T-cell (primary cell): Measurements from ENCODE around the gene SLC16A3. TPM values are rescaled to one million over a fixed set of nuclear protein-coding genes. Genes with fewer than 3 reads are reported as not detected.
A peak's percentile ranks its signal among the peaks of the same experiment; 100 is the strongest.
"Not testable (repeated sequence)": the region's sequence is repeated elsewhere in the genome, so short reads cannot be mapped to it uniquely, and the experiment has no call there.

ENCODE experiments used
- ATAC-seq, 4 experiments: fragments of 200-7000 bp in 3 of 4; fragments of 150-1000 bp in 1 of 4; cut with Tn5 transposase; replicated peaks in 1 of 4; 1 replicate in 3 of 4; 2 replicates in 1 of 4; pipeline ENCODE4 v1.10.0; 2021; ENCODE audit warnings: moderate library complexity in 3 of 4, mild to moderate bottlenecking in 2 of 4, moderate number of reproducible peaks in 1 of 4
- CTCF ChIA-PET, 2 donors: fragments of 300-600 bp; sonication (Branson Sonifier 250); formaldehyde crosslinking; loops; one replicate each; lab custom pipeline; 2022; ENCODE audit warnings: antibody characterized with exemption in 2 of 2; lab: Charles Lee
- POLR2A ChIA-PET, 2 donors: fragments of 300-600 bp; sonication (Branson Sonifier 250); formaldehyde crosslinking; loops; one replicate each; lab custom pipeline; 2022; ENCODE audit warnings: antibody characterized with exemption in 2 of 2; lab: Charles Lee
- DNase-seq, 35 experiments: peaks; one replicate each; pipeline versions ENCODE4 v3.0.0 to v3.0.0-alpha.2; 2013 to 2023
- H3K27ac ChIP-seq: one replicate; pipeline ENCODE4 v1.5.1; 2013; ENCODE audit warnings: low read length
- H3K27me3 ChIP-seq, 2 experiments: replicated peaks in 1 of 2; 1 replicate in 1 of 2; 2 replicates in 1 of 2; pipeline versions ENCODE4 v1.6.1 to v1.7.0; 2013; ENCODE audit warnings: low read length in 1 of 2, mixed read lengths in 1 of 2; ENCODE audit not compliant: control insufficient read depth in 2 of 2, insufficient read depth in 2 of 2; ENCODE audit errors: extremely low read depth in 1 of 2
- H3K36me3 ChIP-seq, 2 donors: 1 replicate in 1 of 2; 2 replicates in 1 of 2; pipeline versions ENCODE4 v1.6.1 to v1.7.0; 2013; ENCODE audit warnings: low read length in 1 of 2; ENCODE audit not compliant: control insufficient read depth in 2 of 2, insufficient read depth in 1 of 2; ENCODE audit errors: extremely low read depth in 1 of 2
- H3K4me1 ChIP-seq, 2 experiments: 1 replicate in 1 of 2; 2 replicates in 1 of 2; pipeline versions ENCODE4 v1.6.1 to v1.7.0; 2013; ENCODE audit warnings: low read length in 2 of 2, mixed read lengths in 1 of 2; ENCODE audit not compliant: insufficient read depth in 2 of 2, control insufficient read depth in 1 of 2; ENCODE audit errors: extremely low read depth in 1 of 2
- H3K4me3 ChIP-seq, 2 donors: 1 replicate in 1 of 2; 2 replicates in 1 of 2; pipeline versions ENCODE4 v1.5.1 to v1.7.0; 2013; ENCODE audit warnings: mild to moderate bottlenecking in 2 of 2, low read length in 1 of 2, moderate library complexity in 1 of 2; ENCODE audit not compliant: control insufficient read depth in 1 of 2; ENCODE audit errors: extremely low read depth in 1 of 2
- H3K9me3 ChIP-seq: 2 replicates; pipeline ENCODE4 v1.7.0; 2013
- H3K27ac Mint-ChIP-seq, 2 donors: one replicate each; pipeline ENCODE4 v1.8.0; 2020 to 2021; ENCODE audit warnings: mild to moderate bottlenecking in 2 of 2, mixed read lengths in 2 of 2
- H3K27me3 Mint-ChIP-seq, 2 donors: one replicate each; pipeline ENCODE4 v1.8.0; 2021 to 2022; ENCODE audit warnings: mixed read lengths in 2 of 2
- H3K36me3 Mint-ChIP-seq: one replicate; pipeline ENCODE4 v1.8.0; 2021; ENCODE audit warnings: mixed read lengths
- H3K4me1 Mint-ChIP-seq, 3 donors: one replicate each; pipeline ENCODE4 v1.8.0; 2020 to 2022; ENCODE audit warnings: mixed read lengths in 3 of 3, mild to moderate bottlenecking in 1 of 3
- H3K4me3 Mint-ChIP-seq, 3 donors: one replicate each; pipeline ENCODE4 v1.8.0; 2020 to 2022; ENCODE audit warnings: mild to moderate bottlenecking in 3 of 3, mixed read lengths in 3 of 3, moderate library complexity in 3 of 3
- H3K9me3 Mint-ChIP-seq, 3 donors: one replicate each; pipeline ENCODE4 v1.8.0; 2020 to 2022; ENCODE audit warnings: mixed read lengths in 3 of 3
- WGBS: methylation state at CpG from one replicate; pipeline ENCODE4 v1.1.5; 2013; ENCODE audit warnings: missing lambda C conversion rate; ENCODE audit not compliant: insufficient coverage; 5-methylcytosine and 5-hydroxymethylcytosine counted together
- total RNA-seq, 35 experiments: library from RNA in 6 of 35; stranded (reverse) in 6 of 35; fragments of 120-200 nt in 1 of 35; gene quantifications; one replicate each; pipeline versions ENCODE4 v1.2.1 to v1.2.4 and lab custom pipeline; 2013 to 2026

SLC16A3 gene
- total RNA-seq, 5 donors from 2014 or later (not counting 1 experiment from before 2014, with no cell fraction given) = 31.9 to 47.3 (median 40.9) TPM

DNA sequence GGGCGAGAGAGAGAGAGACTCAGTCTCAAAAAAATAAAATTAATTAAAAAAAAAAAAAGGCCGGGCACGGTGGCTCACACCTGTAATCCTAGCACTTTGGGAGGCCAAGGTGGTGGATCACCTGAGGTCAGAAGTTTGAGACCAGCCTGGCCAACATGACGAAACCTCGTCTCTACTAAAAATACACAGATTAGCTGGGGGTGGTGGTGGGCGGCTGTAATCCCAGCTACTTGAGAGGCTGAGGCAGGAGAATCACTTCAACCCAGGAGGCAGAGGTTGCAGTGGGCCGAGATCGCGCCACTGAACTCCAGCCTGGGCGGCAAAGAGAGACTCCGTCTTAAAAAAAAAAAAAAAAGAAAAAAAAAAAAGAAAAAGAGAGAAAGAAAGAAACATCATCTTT, 18.2 kb upstream of the SLC16A3 start:
- H3K4me3 ChIP-seq, H3K27ac Mint-ChIP-seq, H3K27ac ChIP-seq, ATAC-seq, H3K36me3 ChIP-seq, H3K36me3 Mint-ChIP-seq, DNase-seq, H3K27me3 Mint-ChIP-seq, H3K9me3 Mint-ChIP-seq, H3K27me3 ChIP-seq, POLR2A ChIA-PET, H3K9me3 ChIP-seq, H3K4me3 Mint-ChIP-seq: not testable (repeated sequence)
- no CpG with 5 or more reads among the region's 11 CpGs for WGBS
- H3K4me1 Mint-ChIP-seq = peaks cover 23 to 51% (median 37%) of the 10 kb centered on the region in 3 donors
- CTCF ChIA-PET = interaction anchor here (0.6 to 0.7 kb wide), 2 partner anchors 10 to 28 kb away, joined by 3 read pairs; no protein-coding TSS in a partner anchor
- H3K4me1 ChIP-seq = peaks cover 11 to 52% of the 10 kb centered on the region in 2 experiments

DNA sequence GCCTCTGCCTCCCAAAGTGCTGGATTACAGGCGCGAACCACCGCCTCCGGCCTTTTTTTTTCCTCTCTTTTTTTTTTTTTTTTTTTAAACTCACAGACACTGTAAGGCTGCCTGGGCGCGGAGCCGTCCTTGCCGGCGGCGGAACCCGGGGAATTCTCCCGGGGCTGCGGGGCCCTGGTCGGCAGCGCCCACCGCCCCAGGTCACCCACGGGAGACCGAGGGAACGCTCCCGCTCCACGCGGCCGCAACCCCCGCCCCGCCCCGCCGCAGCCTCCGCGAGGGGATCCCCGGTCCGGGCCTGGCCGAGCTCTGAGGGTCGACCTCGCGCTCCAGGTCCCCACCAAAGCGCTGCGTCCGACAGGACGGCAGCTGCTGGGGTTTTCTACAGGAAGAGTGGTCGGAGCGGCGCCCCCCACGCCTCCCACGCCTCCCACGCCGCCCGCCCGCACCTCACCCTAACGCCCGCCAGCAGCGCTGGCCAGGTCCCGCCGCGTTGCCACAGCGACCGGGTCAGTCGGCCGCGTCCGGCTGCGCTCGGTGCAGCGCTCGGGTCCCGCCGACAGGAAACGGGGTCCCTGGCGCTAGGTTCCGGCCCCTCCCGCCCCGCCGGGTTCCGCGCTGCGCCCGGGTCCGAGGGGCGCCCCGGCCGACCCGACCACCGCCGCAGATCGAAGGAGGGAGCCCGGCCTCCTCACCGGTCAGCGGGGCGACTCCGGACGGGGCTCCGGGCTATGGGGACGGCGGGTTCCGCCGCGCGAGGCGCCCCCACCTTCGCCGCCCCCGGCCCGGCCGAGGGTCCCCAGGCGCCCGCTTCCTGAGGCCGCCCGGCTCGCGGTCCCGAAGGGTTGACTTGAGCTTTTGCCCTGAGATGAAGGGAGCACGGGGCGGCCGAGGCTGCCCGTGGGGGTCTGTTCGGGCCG, 16.3 kb upstream of the SLC16A3 start, which contains the start of gene CCDC57:
Gene CCDC57, minus strand, starts transcription at position 512 of the 920 bp plus-strand sequence. CDS start 10,898 bp downstream, outside the sequence.
- Mint-ChIP-seq H3K9me3 (no peaks in the 10 kb centered on the region), H3K4me1 (peaks cover 17 to 54% (median 34%) of the 10 kb centered on the region in 3 donors)

DNA sequence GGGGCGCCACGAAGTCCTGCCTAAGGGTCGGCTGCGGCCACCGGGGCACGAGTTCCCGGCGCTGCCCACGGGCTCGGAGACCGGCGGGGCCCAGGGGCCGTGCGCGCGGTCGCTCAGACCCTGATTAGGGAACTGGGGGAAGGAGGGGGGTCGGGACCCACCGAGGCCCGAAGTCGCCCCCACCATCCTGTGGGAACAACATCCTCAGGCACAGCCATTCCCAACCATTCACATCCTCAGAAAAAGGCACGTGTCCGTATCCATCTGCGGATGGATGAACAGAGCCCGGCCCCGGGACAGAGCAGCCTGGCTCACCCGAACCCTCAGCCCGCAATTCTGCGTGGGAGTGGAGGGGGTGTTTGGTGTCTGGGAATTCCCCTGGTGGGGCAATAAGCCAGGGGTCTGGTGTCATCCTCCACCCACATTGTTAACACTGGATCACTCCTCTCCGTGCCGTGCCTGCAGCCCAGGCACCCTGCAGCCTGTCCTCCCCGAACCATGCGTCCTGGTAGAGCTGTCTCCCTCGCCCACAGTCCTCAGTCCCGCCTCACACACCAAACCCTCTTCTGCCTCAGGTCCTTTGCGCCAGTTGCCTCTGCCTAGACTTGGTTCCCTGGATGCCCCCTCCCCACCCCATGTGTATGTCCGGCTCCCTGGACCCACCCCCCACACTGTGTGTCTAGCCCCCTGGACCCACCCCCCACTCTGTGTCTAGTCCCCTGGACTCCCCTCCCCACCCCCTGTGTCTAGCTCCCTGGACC, 15.4 kb upstream of the SLC16A3 start:
- CTCF ChIA-PET = no interaction called here
- Histone ChIP-seq H3K36me3 (no peaks in the 10 kb centered on the region), H3K4me3 (peak overlapping the region; percentile 51 to 53), H3K27ac (no peak overlapping the region), H3K27me3 (no peaks in the 10 kb centered on the region), H3K9me3 (no peaks in the 10 kb centered on the region), H3K4me1 (peaks cover 12 to 61% of the 10 kb centered on the region in 2 experiments)
- POLR2A ChIA-PET = no interaction called here
- Mint-ChIP-seq H3K4me3 (peak overlapping the region; percentile 71 to 83 (median 72)), H3K36me3 (no peaks in the 10 kb centered on the region), H3K4me1 (peaks cover 14 to 52% (median 32%) of the 10 kb centered on the region in 3 donors), H3K9me3 (no peaks in the 10 kb centered on the region), H3K27me3 (no peaks in the 10 kb centered on the region), H3K27ac (peak overlapping the region; percentile 81 to 84)
- WGBS = 29% methylated on average over 10 of the region's 37 CpGs
- ATAC-seq (peak; percentile 1 to 56 (median 12)), DNase-seq (peak in 26 of 35 experiments; percentile 47 to 77 (median 59))

More for the DNA sequence above, 16.3 kb upstream of the SLC16A3 start, which contains the start of gene CCDC57:
- peak; percentile 43 to 84 (median 79) for ATAC-seq
- Mint-ChIP-seq H3K4me3 (peak within 1 kb of the TSS; percentile 71 to 83 (median 72)), H3K36me3 (no peaks in the 10 kb centered on the region), H3K27me3 (no peaks in the 10 kb centered on the region), H3K27ac (peak within 1 kb of the TSS; percentile 81 to 84)
- Histone ChIP-seq H3K36me3 (no peaks in the 10 kb centered on the region), H3K4me3 (peak within 1 kb of the TSS; percentile 53 to 62), H3K27ac (no peak within 1 kb of the TSS), H3K9me3 (no peaks in the 10 kb centered on the region), H3K4me1 (peaks cover 12 to 57% of the 10 kb centered on the region in 2 experiments), H3K27me3 (no peaks in the 10 kb centered on the region)
- POLR2A ChIA-PET = no interaction called here
- DNase-seq = peak in 16 of 35 experiments; percentile 29 to 72 (median 52)
- WGBS = under 1% methylated on average over 112 of the region's 116 CpGs
- CTCF ChIA-PET = no interaction called here

DNA sequence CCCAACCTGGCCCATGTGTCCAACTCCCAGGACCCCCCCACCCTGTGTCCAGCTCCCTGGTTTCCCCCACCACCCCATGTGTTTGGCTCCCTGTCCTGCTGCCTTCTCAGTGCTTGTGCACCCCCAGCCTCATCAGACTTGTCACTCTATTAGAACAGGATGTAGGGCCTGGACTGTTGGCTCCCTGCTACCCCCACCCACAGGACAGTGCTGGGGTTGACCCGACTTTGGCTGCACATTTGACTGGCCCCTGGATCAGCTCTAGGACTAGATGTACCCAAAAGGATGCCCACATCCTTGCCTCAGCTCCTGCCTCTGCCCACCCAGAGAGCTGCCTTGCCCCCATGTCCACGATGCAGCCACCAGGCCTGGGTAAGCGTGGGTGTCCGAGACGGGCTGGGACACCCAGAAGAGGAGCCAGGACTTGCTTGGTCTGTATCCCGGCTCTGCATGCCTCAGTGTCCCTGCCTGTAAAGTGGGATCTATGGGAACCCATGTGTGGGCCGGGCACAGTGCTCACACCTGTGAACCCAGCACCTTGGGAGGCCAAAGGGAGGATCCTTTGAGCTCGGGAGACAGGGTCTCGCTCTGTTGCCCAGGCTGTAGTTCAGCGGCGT, 14.7 kb upstream of the SLC16A3 start:
- ATAC-seq = no peak
- ChIA-PET CTCF (no interaction called here), POLR2A (no interaction called here)
- Mint-ChIP-seq H3K27me3 (no peaks in the 10 kb centered on the region), H3K36me3 (no peaks in the 10 kb centered on the region), H3K27ac (peak overlapping the region; percentile 27 to 71), H3K9me3 (no peaks in the 10 kb centered on the region), H3K4me3 (peak overlapping the region; percentile 65 to 73 (median 72)), H3K4me1 (peaks cover 14 to 49% (median 30%) of the 10 kb centered on the region in 3 donors)
- 87% methylated on average over 10 of the region's 11 CpGs for WGBS
- no peak for DNase-seq
- H3K4me3 ChIP-seq = no peak overlapping the region
- no peaks in the 10 kb centered on the region for H3K27me3 ChIP-seq
- H3K36me3 ChIP-seq = no peaks in the 10 kb centered on the region
- H3K4me1 ChIP-seq = peaks cover 12 to 61% of the 10 kb centered on the region in 2 experiments
- H3K27ac ChIP-seq = no peak overlapping the region
- H3K9me3 ChIP-seq = no peaks in the 10 kb centered on the region

DNA sequence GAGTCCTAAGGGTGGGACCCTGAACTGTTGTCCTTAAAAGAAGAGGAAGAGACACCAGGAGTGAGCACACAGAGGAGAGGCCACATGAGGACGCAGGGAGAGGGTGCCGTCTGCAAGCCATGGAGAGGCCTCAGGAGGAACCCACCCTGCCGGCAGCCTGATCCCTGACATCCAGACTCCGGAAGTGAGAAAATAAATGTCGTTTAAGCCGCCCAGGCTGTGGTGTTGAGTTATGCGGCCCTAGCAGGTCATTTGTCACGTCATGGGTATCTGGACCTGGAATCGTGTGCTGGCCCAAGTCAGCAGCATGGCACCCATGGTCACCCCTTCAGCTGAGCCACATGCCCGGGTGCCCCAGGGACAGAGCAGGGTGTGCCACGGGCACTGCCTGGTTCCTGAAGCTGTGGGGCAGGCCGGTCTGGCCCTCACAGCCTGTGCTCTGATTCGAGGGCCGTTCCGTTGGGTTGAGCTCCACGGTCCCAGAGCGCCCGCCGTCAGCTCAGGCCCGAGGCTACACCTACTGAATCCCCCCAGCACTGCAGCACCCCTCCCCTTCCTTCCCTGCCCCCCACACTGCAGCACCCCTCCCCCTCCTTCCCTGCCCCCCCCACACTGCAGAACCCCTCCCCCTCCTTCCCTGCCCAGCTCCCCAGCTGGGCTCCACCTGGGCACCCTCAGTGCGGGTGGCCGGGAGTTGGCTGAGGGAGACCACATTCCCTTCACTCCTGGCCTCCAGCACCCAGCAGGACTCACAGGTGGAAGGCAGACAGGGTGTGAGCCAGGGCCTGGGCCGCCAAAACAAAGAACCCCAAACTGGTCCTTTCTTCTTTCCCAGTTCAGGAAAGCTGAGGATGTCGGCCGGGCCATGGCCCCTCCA, 13.5 kb upstream of the SLC16A3 start:
- Mint-ChIP-seq H3K9me3 (no peaks in the 10 kb centered on the region), H3K27ac (peak overlapping the region in 1 of 2 donors; percentile 68), H3K36me3 (no peaks in the 10 kb centered on the region), H3K4me1 (peaks cover 14 to 44% (median 30%) of the 10 kb centered on the region in 3 donors), H3K27me3 (no peaks in the 10 kb centered on the region), H3K4me3 (peak overlapping the region in 2 of 3 donors; percentile 24 to 72)
- DNase-seq (no peak), ATAC-seq (no peak)
- Histone ChIP-seq H3K4me1 (peaks cover 12 to 61% of the 10 kb centered on the region in 2 experiments), H3K36me3 (no peaks in the 10 kb centered on the region), H3K27ac (peak overlapping the region; percentile 57), H3K4me3 (no peak overlapping the region), H3K9me3 (no peaks in the 10 kb centered on the region), H3K27me3 (no peaks in the 10 kb centered on the region)
- WGBS = 90% methylated on average over 17 of the region's 25 CpGs
- CTCF ChIA-PET = no interaction called here
- POLR2A ChIA-PET = no interaction called here
